IMR-90 (cell line): ENCODE results near the gene ATP11B. TPM values are rescaled to one million over a fixed set of nuclear protein-coding genes. Genes with fewer than 3 reads are reported as not detected.

Experiments used
- ATAC-seq: fragments of 200-7000 bp; cut with Tn5 transposase; 2 replicates; pipeline ENCODE4 v1.9.1; 2020; ENCODE audit warnings: low read depth, mild to moderate bottlenecking, moderate library complexity
- BruUV-seq: library from RNA; stranded (reverse); fragments of 400-500 nt; replicated peaks from 2 replicates; lab custom pipeline; 2021; lab: Mats Ljungman, UMichigan
- CTCF ChIA-PET: fragments of 300-600 bp; formaldehyde crosslinking; extraction: SDS; loops from one replicate; lab custom pipeline; 2021; ENCODE audit warnings: antibody characterized with exemption; lab: Yijun Ruan, JAX
- POLR2A ChIA-PET: fragments of 300-600 bp; sonication (Branson Sonifier 250); formaldehyde crosslinking; loops from one replicate; lab custom pipeline; 2022; ENCODE audit warnings: antibody characterized with exemption; ENCODE audit not compliant: unreplicated experiment; lab: Charles Lee
- DNase-seq: peaks from one replicate; pipeline ENCODE4 v3.0.0; 2013
- H2AFZ ChIP-seq: replicated peaks from 2 replicates; pipeline ENCODE3; 2013; ENCODE audit warnings: low read length, mild to moderate bottlenecking; ENCODE audit not compliant: poor library complexity
- H2AK5ac ChIP-seq: 2 replicates; pipeline ENCODE4 v1.6.1; 2013; ENCODE audit warnings: low read depth, low read length, inconsistent platforms
- H2AK9ac ChIP-seq: replicated peaks from 2 replicates; pipeline ENCODE3; 2013; ENCODE audit warnings: mild to moderate bottlenecking, low read depth, low read length, moderate library complexity; ENCODE audit not compliant: poor library complexity
- H2BK120ac ChIP-seq: 2 replicates; pipeline ENCODE4 v1.6.1; 2013; ENCODE audit warnings: low read depth, low read length, inconsistent platforms
- H2BK15ac ChIP-seq: 3 replicates; pipeline ENCODE4 v1.6.1; 2013; ENCODE audit warnings: low read depth, low read length, inconsistent platforms
- H2BK20ac ChIP-seq: 2 replicates; pipeline ENCODE4 v1.6.1; 2013; ENCODE audit warnings: low read depth, mild to moderate bottlenecking, inconsistent platforms, low read length, moderate library complexity
- H2BK5ac ChIP-seq: 2 replicates; pipeline ENCODE4 v1.6.1; 2013; ENCODE audit warnings: mild to moderate bottlenecking, low read depth, low read length, inconsistent platforms; ENCODE audit not compliant: poor library complexity, severe bottlenecking
- H3K14ac ChIP-seq: replicated peaks from 2 replicates; pipeline ENCODE4 v1.6.1; 2013; ENCODE audit warnings: low read depth, low read length, inconsistent platforms
- H3K18ac ChIP-seq: 2 replicates; pipeline ENCODE4 v1.6.1; 2013; ENCODE audit warnings: low read depth, low read length, control low read depth
- H3K23ac ChIP-seq: 2 replicates; pipeline ENCODE4 v1.6.1; 2013; ENCODE audit warnings: low read depth, low read length, inconsistent platforms
- H3K27ac ChIP-seq: 2 replicates; pipeline ENCODE4 v1.5.1; 2013; ENCODE audit warnings: mild to moderate bottlenecking, control low read depth, low read length; ENCODE audit not compliant: insufficient read depth
- H3K27me3 ChIP-seq: 2 replicates; pipeline ENCODE4 v1.6.1; 2013; ENCODE audit warnings: low read length; ENCODE audit not compliant: control insufficient read depth, insufficient read depth
- H3K36me3 ChIP-seq: 2 replicates; pipeline ENCODE4 v1.6.1; 2013; ENCODE audit warnings: low read length, mixed read lengths; ENCODE audit not compliant: control insufficient read depth, insufficient read depth
- H3K4ac ChIP-seq: 2 replicates; pipeline ENCODE4 v1.6.1; 2013; ENCODE audit warnings: low read depth, low read length, inconsistent platforms
- H3K4me1 ChIP-seq: 2 replicates; pipeline ENCODE4 v1.6.1; 2013; ENCODE audit warnings: low read length, mixed read lengths; ENCODE audit not compliant: control insufficient read depth, insufficient read depth
- H3K4me2 ChIP-seq: 2 replicates; pipeline ENCODE4 v1.6.1; 2013; ENCODE audit warnings: low read depth, mild to moderate bottlenecking, control low read depth, low read length, moderate library complexity
- H3K4me3 ChIP-seq: 2 replicates; pipeline ENCODE4 v1.5.1; 2013; ENCODE audit warnings: low read depth, mild to moderate bottlenecking, control low read depth, low read length, moderate library complexity; ENCODE audit not compliant: insufficient read depth
- H3K56ac ChIP-seq: 2 replicates; pipeline ENCODE4 v1.6.1; 2013; ENCODE audit warnings: low read length, inconsistent platforms; ENCODE audit not compliant: insufficient read depth; ENCODE audit errors: extremely low read depth
- H3K79me1 ChIP-seq, 2 experiments: 2 replicates each; pipeline ENCODE4 v1.6.1; 2013; ENCODE audit warnings: low read length in 2 of 2, inconsistent platforms in 1 of 2, low read depth in 1 of 2
- H3K9ac ChIP-seq: 2 replicates; pipeline ENCODE4 v1.6.1; 2013; ENCODE audit warnings: low read depth, low read length, control low read depth
- H3K9me1 ChIP-seq: 2 replicates; pipeline ENCODE4 v1.6.1; 2013; ENCODE audit warnings: low read length, inconsistent platforms; ENCODE audit not compliant: insufficient read depth
- H3K9me3 ChIP-seq: 2 replicates; pipeline ENCODE4 v1.6.1; 2013; ENCODE audit warnings: low read length; ENCODE audit not compliant: control insufficient read depth, insufficient read depth
- H4K20me1 ChIP-seq: 2 replicates; pipeline ENCODE4 v1.6.1; 2013; ENCODE audit warnings: low read length, inconsistent platforms; ENCODE audit not compliant: insufficient read depth
- H4K5ac ChIP-seq: 2 replicates; pipeline ENCODE4 v1.6.1; 2013; ENCODE audit warnings: mild to moderate bottlenecking, low read depth, low read length, control low read depth
- H4K8ac ChIP-seq, 2 experiments: 2 replicates each; pipeline ENCODE4 v1.6.1; 2013; ENCODE audit warnings: low read depth in 2 of 2, low read length in 2 of 2, control low read depth in 1 of 2, inconsistent platforms in 1 of 2
- H4K91ac ChIP-seq: 2 replicates; pipeline ENCODE4 v1.6.1; 2013; ENCODE audit warnings: low read depth, low read length, inconsistent platforms; ENCODE audit not compliant: insufficient read depth
- MAZ ChIP-seq: IDR thresholded peaks from 2 replicates; pipeline ENCODE4 v1.6.1; 2012; ENCODE audit warnings: low read depth, mild to moderate bottlenecking, low read length, improper control_type of control experiment, moderate library complexity, borderline replicate concordance
- POLR2A ChIP-seq: IDR thresholded peaks from 2 replicates; pipeline ENCODE4 v1.6.1; 2012; ENCODE audit warnings: mild to moderate bottlenecking, low read depth, low read length
- RAD21 ChIP-seq: IDR thresholded peaks from 2 replicates; pipeline ENCODE4 v1.6.1; 2012; ENCODE audit warnings: low read length, improper control_type of control experiment
- WGBS, 2 experiments: methylation state at CpG; one replicate each; pipeline versions ENCODE4 v1.1.5 to v1.1.7; 2013; ENCODE audit warnings: missing lambda C conversion rate in 2 of 2; ENCODE audit not compliant: insufficient read length in 1 of 2; ENCODE audit errors: extremely low coverage in 2 of 2; 5-methylcytosine and 5-hydroxymethylcytosine counted together
- dilution Hi-C: fragments of 300-500 bp; cut with HindIII; formaldehyde crosslinking; loops from one replicate; pipeline ENCODE4 v1.14.3; 2018; ENCODE audit warnings: low sequenced_read_pairs; ENCODE audit not compliant: unreplicated experiment
- in situ Hi-C: fragments of 300-500 bp; cut with MboI; formaldehyde crosslinking; loops from 3 replicates; pipeline ENCODE4 v1.14.3; 2019; ENCODE audit warnings: low sequenced_read_pairs, inconsistent platforms, mixed read lengths
- intact Hi-C: fragments of 100-400 bp; cut with micrococcal nuclease; formaldehyde crosslinking; loops from 2 replicates; pipeline ENCODE4 v1.10.0; 2022
- polyA plus RNA-seq, 3 experiments: library from polyadenylated mRNA; depleted of rRNA; stranded (reverse); fragments of >200 nt; gene quantifications; 2 replicates each; pipeline ENCODE4 v1.2.3, GENCODE V29; 2012; ENCODE audit warnings: low replicate concordance in 1 of 3
- total RNA-seq: library from RNA; depleted of rRNA; stranded (reverse); fragments of >200 nt; gene quantifications from 2 replicates; pipeline ENCODE4 v1.2.3, GENCODE V29; 2012

ATP11B gene
- total and polyA plus RNA-seq, 2 of the 4 experiments (the other 2 are of a cell fraction) = 10.0 to 39.6 TPM

DNA sequence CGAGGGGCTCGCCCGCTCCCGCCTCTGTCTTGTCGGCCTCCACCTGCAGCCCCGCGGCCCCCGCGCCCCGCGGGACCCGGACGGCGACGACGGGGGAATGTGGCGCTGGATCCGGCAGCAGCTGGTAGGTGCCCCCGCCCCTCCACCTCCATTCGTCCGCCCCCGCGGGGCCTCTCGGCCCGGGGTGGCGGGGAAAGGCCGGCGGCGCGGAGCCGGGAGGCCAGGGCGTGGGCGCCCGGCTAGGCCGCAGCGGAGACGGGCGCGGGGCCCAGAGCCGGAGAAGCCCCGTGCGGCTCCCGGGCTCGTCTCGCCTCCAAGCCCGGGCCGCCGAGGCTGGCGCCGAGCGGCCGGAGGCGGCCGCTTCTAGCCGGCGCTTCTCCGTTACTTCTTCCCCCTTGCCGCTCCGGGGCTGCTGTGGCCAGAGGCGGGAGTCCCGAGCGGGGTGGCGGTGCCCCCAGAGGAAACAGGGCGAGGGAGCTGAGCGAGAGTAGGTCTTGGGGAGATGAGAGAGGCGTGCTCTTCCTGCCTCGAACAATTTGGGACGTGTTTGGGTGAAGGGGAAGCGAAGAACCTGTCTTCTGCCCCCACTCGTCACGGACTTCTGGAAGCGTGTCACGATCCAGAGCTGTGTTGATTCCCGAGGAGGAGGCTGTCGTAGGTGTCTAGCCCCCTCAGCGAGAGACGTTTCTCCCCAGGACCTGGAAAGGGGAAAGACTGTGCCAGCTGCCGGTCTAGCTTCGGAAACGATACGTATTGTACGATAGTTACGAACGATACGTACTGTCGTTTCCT, 555 bp downstream of the ATP11B start:
- H3K27ac ChIP-seq = peak overlapping the region; percentile 71
- TF ChIP-seq MAZ (peak; percentile 34; the same call in 1 of the 2 replicates), RAD21 (no peak), POLR2A (peak; percentile 36; the same call in 1 of the 2 replicates)
- no peaks in the 10 kb centered on the region for H3K4me1 ChIP-seq
- H3K27me3 ChIP-seq = no peaks in the 10 kb centered on the region; the same call in 1 of the 2 replicates
- H4K8ac ChIP-seq = peak overlapping the region in 1 of 2 experiments; percentile 29; a peak in 1 of 4 replicates
- peak overlapping the region; percentile 58; the same call in 1 of the 2 replicates for H3K56ac ChIP-seq
- H2AFZ ChIP-seq = peak overlapping the region; percentile 82
- H2AK9ac ChIP-seq = peak overlapping the region; percentile 5
- WGBS, 2 experiments = 1% methylated on average over 35 of the region's 86 CpGs; no CpG with 5 or more reads in 1 of the 2 experiments
- H2BK5ac ChIP-seq = peak overlapping the region; percentile 35
- H4K20me1 ChIP-seq = peaks cover 2% of the 10 kb centered on the region; the same call in 1 of the 2 replicates
- peaks cover 8 to 16% of the 10 kb centered on the region in 2 experiments; a peak in 2 of 4 replicates for H3K79me1 ChIP-seq
- peak overlapping the region; percentile 29 for H3K4ac ChIP-seq
- ChIA-PET POLR2A (no interaction called here), CTCF (interaction anchor here (1.0 to 1.2 kb wide), 3 partner anchors 14 to 83 kb away, joined by 3 read pairs; no protein-coding TSS in a partner anchor)
- H3K9ac ChIP-seq = peak overlapping the region; percentile 82
- DNase-seq (peak; percentile 37), ATAC-seq (peak; percentile 68)
- H3K18ac ChIP-seq = peak overlapping the region; percentile 10
- 0 out of 2 replicates have a peak overlapping the region, but pooled peaks have one; percentile 0 for H2AK5ac ChIP-seq
- H4K91ac ChIP-seq = peak overlapping the region; percentile 40; the same call in 1 of the 2 replicates
- no peak overlapping the region for H2BK120ac ChIP-seq
- intact Hi-C loops (loop anchor here (2.0 to 5.0 kb wide), 2 partner anchors 43 to 79 kb away; no protein-coding TSS in a partner anchor), dilution Hi-C loops (no loop called here), in situ Hi-C loops (no loop called here)
- H3K9me1 ChIP-seq = no peaks in the 10 kb centered on the region
- BruUV-seq = no TSS peak
- H3K14ac ChIP-seq = peak overlapping the region; percentile 30
- peak overlapping the region; percentile 91 for H3K4me2 ChIP-seq
- H3K4me3 ChIP-seq = peak overlapping the region; percentile 63
- no peak overlapping the region for H2BK15ac ChIP-seq
- peak overlapping the region; percentile 75 for H3K23ac ChIP-seq
- no peaks in the 10 kb centered on the region for H3K36me3 ChIP-seq
- H2BK20ac ChIP-seq = no peak overlapping the region
- H4K5ac ChIP-seq = peak overlapping the region; percentile 36; the same call in 1 of the 2 replicates
- no peaks in the 10 kb centered on the region for H3K9me3 ChIP-seq
